Neural progenitor cell (in vitro differentiated cells): Measurements from ENCODE around the gene RCSD1.

Experiments
- CTCF ChIP-seq: fragments of 200-600 bp; sonication (generic); IDR thresholded peaks from 2 replicates; pipeline ENCODE4 v1.5.1; 2017; ENCODE audit warnings: antibody characterized with exemption, mild to moderate bottlenecking
- EZH2 ChIP-seq: fragments of 200-600 bp; sonication (generic); IDR thresholded peaks from 2 replicates; pipeline ENCODE4 v1.6.1; 2017; ENCODE audit warnings: antibody characterized with exemption, mild to moderate bottlenecking, moderate library complexity

GRCh38 chr1:167679714-167680113, 49.7 kb downstream of the RCSD1 start:
- TF ChIP-seq CTCF: no peak
- TF ChIP-seq EZH2: no peak
